GM19372 (cell line): Measurements from ENCODE around the gene LHFPL5.

Source experiments
- ATAC-seq: cut with Tn5 transposase; IDR thresholded peaks from one replicate; pipeline ENCODE4 v1.9.1; 2021; ENCODE audit warnings: mild to moderate bottlenecking, low read depth, moderate library complexity; ENCODE audit not compliant: unreplicated experiment

LHFPL5 gene

DNA sequence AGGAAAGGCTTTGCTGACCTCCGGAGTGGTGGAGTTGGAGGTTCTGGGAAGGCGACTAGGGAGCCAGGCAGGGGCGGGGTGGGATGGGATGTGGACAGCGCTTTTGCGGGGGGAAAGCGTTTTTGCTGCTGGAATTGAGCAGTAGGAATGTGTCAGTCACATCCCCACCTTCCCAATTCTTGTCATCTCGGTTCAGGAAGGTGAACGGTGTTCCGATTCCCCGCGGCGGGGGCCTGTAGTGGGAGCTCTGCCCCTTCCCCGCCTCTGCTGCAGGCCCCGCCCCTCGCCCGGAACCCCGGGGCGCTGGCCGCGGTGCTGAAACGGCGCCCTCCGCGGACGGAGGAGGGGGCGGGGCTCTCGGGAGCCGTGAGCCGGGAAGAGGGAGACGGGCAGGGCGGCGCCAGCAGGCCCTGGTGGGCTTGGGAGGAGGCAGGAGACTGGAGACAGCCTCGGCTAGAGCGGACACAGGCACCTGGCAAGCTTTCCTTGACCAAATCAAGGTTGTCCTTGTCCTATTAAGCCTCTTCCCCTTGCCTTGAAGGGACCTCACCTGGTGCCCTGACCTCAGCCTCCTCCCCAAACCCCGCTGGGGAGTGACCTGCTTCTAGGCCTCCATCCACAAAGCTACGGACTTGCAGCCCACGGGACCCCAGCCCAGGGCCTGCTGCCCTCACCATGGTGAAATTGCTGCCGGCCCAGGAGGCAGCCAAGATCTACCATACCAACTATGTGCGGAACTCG lies at the start of gene LHFPL5:
TSS of gene LHFPL5 (plus strand) at position 357 of the 741 bp plus-strand sequence. CDS start at position 676, 319 bp downstream.
- no peak for ATAC-seq

DNA sequence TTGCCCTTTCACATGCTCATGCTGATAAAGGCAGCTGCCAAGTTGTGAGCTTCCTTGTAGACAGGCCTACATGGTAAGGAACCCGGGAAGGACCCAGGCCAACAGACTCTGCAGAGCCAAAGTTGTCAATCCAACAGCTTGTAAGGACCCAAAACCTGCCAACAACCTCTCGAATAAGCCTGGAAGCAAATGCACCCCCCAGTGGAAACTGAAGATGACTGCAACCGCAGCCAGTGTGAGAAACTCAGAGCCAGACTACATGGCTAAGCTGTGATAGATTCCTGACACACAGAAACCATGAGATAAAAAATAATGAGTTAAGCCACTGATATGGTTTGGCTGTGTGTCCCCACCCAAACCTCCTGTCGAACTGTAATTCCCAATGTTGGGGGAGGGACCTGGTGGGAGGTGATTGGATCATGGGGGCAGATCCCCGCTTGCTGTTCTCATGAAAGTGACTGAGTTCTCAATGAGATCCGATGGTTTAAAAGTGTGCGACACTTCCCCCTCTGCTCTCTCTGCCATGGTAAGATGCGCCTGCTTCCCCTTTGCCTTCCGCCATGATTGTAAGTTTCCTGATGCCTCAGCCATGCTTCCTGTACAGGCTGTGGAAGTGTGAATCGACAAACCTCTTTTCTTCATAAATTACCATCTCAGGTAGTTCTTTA lies 47.6 kb upstream of the LHFPL5 start:
- no peak for ATAC-seq

DNA sequence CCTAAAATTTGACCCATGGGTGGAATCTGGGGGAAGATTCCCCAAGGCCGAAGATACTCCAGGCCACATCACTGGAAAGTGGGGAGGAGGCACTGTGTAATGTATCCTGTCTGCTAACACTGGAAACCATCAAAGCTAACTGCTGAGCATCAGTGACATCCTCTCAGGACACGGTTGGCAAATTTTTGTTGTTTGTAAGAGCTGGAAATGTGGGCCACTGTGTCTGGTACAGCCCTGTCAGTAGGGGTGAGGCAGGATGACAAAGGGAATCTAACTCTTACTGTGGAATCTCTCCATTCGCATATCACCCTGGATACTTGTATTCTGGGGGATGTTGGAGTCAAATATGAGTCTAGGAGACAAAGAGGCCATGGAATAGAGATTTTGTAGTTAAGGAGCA lies 45.7 kb upstream of the LHFPL5 start:
- no peak for ATAC-seq

DNA sequence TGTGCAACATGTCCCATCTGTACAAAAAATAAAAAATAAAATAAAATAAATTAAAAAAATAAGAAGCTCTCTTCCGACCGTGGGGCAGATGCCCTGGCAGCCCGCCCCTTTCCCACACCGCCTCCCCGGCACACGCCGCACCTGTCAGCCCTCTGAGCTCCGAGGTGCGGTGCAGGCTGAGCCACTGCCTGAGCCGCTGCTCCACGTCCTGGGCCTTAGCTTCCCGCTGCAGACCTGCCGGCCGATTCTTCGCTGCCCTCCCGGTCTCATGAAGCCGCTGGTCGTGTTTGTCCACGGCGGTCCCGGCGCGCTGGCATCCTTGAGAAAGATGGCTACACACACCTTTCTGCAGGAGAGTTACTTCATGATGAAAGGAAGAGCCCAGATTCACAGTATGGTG lies 39.4 kb upstream of the LHFPL5 start:
- no peak for ATAC-seq

DNA sequence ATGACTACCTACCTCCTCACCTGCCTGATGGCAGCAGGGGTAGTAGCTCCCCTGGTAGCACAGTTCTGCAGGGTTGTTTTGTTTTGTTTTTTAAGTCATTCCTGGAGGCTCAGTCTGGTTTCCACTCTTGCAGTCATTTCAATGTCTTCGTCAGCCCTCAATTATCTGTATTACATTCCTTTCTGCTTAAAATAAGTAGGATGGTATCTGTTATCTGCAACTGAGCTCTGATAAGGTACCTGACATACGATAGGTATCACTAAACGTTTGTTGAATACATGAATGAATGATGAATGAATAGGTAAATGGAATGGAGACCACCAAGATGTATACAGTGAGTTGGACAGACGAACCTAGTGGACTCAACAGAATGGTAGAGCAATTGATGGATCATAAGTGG lies 35.9 kb upstream of the LHFPL5 start:
- ATAC-seq: no peak

DNA sequence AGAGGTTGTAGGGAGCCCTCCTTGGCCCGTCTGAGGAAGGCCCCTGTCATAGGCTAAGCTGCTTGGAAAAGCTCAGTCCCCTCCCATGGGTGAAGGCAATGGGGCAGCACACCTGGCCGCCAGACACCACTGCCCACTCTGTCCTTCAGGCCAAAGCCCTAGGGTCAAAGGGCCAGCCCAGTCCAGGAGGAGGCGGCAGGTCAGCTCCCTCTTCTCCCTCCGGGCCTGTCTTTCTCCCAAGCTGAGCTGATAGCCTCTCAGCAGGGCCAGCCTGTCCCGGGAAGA lies 33.9 kb upstream of the LHFPL5 start:
- no peak for ATAC-seq

DNA sequence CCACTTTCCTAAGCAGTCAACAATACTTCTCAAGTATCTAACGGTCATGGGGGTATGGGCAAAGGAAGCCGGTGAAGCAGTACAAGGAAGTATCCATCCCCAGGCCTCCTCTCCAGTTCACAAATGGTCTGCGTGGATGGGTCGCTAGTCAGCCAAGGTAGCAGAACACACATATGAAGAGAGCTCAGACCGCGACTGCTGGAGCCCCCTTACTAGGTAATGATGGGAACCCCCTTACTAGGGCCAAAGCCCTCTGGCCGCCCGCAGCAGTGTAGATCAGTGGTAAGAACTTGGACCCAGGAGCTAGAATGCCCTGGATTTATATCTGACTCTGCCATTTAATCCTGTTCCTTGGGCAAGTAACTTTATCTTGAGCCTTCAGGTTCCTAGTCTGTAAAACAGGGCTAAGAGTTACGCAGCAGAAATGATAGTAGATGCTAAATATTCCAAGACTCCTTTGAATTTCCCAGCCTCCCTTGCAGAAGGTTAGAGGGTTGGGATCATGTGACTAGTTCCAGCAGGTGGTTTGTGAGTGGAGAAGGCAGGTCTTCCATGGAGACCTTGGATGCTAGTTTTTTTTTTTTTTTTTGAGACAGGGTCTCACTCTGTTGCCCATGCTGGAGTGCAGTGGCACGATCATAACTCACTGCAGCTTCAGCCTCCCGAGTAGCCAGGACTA lies 30.9 kb upstream of the LHFPL5 start:
- ATAC-seq: no peak

DNA sequence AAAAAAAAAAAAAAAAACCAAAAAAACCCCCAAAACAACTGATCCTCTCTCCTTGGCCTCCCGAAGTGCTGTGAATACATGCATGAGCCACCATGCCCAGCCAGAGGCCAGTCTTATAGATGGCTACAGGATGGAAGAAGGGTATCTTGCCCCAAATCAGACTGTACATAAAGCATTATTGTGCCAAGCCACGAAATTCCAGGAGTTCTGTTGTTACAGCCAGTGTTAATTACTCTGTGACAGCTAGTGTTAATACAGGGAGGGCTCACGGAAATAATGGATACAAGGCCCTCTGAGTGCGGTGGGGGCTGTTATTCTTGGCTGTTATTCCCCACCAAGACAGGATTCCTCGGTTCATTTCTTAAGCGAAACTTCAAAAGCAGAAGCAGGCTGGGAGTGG lies 30.1 kb upstream of the LHFPL5 start:
- no peak for ATAC-seq

DNA sequence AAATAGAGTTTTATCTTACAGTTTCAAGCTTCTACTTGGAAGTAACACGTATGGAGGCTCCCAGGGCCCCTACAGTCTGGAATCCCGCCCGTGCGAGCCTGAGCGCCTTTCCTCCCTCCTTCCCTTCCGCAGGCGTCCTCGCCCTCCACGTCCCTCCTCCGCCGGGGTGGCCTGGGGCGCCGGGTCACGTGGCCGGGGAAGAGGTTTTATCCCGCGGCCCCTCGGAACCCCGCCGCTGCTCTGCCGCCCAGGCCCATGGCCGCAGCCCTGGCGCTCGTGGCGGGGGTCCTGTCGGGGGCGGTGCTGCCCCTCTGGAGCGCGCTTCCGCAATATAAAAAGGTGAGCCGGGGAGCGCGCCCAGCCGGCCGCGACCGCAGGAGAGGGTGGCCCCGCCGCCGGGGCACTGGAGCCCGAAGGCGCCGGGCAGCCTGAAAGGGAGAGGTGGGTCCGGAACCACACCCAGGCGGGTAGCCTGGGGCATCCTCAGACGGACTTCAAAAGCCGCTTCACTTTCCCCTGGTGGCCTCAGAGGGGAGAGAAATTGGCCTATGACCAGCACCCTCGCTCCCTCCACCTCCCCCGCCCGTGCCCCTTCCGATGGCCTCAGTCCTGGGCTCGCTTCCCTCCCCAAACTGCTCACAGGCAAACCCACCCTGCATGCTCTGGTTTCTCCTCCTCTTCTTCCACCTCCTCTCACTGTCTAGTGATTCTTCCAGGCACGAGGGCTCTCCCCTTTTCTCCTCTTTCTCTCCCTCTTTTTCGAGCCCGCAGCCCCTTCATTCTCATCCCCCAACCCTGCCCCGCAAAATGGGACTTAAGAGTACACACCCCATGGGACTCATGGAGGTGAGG lies 28.6 kb upstream of the LHFPL5 start, which contains the start of gene CLPSL2:
TSS of gene CLPSL2 (plus strand) at position 235 of the 852 bp plus-strand sequence. CDS start at position 256, 21 bp downstream.
- ATAC-seq: no peak

DNA sequence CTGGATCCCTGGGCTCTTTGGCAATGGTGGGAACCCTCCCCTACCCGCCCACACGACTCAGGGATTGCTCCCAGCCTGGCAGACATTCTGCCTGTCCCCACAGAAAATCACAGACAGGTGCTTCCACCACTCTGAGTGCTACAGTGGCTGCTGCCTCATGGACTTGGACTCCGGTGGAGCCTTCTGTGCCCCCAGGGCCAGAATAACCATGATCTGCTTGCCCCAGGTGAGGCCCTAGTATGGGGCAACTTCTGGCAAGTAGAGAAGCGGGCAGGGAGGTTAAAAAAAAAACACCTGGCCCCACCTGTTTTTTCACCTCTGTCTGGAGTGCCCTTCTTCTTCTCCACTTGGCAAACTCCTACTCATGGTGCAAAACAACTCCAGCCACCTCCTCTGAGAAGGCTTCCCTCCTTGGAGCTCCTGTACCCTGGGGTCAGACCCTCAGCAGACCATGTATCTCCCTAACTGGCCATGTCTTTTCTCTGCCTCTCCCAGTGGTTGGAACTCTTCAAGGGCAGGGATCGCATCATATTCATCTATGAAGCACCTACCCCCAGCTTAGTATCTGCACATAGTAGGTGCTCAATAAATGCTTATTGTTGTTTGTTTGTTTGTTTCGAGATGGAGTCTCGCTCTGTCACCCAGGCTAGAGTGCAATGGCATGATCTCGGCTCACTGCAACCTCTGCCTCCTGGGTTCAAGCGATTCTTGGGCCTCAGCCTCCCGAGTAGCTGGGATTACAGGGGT lies 27.6 kb upstream of the LHFPL5 start:
- ATAC-seq: no peak

DNA sequence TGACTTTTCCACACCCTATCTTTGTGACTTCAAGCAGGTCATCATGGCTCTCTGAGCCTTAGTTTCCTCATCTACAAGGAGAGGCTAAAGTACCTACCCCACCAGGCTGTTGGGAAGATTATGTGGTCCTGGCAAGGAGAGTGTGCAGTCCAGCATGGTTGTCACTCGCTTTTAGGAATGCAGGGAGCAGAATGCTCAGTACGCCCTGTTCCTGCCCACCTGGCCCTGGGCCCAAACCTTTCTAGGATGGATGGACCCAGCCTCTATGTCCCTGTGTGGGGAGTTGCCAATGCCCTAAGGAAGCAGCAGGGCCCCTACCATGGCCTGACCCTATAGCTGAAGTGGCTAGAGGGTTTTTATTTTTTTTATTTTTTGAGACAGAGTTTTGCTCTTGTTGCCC lies 26.7 kb upstream of the LHFPL5 start:
- no peak for ATAC-seq

DNA sequence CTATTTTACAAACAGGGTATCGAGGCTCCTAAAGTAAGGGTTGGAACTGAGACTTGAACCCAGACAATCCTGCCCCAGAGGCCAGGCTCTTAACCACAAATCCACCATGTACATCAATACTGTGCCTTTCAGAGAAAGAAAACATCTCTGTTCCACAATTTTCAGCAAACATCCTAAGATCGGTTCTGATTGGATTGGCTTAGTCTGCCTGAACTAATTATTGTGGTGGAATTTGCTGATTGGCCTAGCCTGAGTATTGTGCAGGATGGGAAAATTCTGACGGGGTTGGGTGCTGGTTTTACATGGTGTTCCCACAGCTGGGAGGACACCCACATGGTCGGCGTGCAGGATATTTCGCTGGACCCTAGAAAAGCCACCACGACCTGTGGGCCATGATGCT lies 24.4 kb upstream of the LHFPL5 start, which contains the start of gene CLPSL1:
TSS of gene CLPSL1 (plus strand) at position 301 of the 400 bp plus-strand sequence. CDS start at position 393, 92 bp downstream.
- ATAC-seq: no peak

DNA sequence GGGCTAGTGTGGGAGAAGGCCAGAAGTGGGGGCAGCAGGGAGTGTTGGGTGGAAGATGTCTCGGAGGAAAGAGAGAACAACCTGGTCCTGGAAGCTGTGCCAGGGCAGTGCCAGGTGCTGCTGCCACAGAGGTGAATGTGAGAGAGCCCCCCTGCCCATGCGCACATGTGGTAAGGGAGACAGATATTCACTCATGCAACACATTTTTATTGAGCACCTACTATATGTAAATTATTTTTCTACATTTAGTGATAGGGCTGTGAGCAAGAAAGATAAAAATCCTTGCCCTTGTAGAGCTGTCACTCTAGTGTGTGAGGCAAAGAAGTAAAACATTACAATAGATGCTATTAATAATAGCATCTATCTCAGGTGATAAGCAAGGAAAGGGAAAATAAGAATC lies 23.9 kb upstream of the LHFPL5 start:
- ATAC-seq: no peak

DNA sequence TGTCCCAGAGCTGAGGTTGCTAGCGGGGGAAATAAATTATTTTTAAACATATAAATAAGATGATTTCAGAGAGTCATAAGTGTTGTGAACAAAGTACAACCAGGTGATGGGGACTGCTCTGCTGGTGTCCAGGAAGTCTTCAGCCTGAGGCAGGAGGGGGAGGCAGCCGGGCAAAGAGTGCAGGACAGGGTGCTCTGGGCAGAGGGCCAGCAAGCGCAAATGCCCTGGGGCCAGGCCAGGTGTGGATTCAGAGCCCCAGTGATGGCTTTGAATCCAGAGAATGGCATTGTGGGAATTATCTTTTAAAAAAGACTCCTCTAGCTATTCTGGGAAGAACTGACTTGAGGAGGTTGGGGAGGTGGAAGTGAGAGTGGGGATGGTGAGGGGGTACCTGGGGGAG lies 22.7 kb upstream of the LHFPL5 start:
- ATAC-seq: no peak

DNA sequence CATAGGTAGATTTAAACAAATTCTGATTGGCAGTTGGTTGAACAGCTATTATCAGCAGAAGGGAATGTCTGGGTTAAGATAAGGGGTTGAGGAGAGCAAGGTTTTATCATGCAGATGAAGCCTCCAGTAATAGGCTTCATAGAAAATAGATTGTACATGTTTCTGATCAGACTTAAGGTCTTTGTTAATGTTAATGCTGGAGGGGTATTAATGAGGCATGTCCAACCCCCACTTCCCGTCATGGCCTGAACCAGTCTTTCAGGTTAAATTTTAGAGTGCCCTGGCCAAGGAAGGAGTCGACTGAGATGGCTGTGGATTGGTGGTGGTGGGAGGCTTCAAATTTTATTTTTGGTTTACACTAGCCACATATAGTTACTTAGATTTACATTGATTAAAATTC lies 21.0 kb upstream of the LHFPL5 start:
- no peak for ATAC-seq

DNA sequence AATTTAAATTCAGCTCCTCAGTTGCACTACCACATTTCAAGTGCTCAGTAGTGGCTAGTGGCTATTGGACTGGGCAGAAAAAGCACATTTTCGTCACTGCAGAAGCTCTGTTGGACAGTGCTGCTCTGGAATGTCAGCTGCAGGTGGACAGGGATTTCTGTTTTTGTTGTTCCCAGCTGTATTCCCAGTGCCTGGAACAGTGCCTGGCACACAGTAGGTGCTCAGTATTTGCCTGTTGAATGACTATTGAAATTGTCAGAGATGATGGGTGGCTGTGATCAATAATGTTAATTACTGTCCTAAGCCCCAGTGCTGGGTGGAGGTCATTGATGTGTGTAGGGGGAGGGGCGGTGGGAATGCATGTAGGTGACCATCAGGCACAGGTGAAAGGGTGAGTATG lies 18.9 kb upstream of the LHFPL5 start:
- ATAC-seq: no peak

DNA sequence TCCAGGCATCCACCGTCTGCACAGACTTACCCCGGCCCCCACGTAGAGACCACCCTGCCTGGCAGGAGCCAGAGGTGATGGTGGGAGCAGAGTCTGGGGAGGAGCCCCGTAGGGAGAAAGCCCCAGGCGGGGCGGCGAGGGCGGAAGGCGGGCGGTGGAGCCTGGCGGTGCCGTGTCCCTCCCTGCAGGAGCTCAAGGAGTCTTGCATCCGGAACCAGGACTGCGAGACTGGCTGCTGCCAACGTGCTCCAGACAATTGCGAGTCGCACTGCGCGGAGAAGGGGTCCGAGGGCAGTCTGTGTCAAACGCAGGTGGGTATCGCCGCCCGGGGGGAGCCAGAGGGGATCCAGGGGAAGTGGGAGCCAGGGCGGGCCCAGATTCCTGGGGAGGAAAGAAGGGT lies 18.3 kb upstream of the LHFPL5 start:
- no peak for ATAC-seq

DNA sequence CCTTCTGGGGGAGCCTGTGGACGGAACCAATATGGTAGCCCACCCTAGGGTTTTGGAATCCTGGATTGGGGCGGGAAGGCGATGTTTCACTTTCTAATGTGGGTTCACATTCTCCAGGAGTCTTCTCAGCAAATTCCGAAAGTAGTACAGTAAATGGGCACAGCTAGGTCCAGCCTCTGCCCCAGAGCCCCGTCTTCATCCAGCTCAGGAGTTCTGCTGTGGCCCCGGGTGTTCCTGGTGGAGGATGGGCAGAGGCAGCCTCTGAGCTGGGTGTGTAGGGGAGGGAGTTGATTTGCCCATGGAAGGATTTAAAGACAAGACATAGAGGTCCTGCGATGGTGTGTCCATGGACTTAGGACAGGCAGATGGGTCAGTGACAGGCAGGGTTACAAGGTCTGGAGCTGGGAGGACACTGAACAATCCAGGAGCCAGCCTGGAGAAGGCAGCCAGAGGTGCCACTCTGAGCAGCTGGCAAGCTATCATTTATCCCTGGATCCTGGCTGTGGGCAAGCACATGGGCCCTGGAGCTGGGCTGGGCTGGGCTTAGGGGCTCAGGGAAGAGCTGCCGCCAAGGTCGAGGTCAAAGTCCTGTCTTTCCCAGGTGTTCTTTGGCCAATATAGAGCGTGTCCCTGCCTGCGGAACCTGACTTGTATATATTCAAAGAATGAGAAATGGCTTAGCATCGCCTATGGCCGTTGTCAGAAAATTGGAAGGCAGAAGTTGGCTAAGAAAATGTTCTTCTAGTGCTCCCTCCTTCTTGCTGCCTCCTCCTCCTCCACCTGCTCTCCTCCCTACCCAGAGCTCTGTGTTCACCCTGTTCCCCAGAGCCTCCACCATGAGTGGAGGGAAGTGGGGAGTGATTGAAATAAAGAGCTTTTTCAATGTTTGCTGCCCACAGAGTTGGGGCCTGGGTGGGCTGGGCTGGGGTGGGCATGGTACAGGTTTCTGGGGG lies 17.6 kb upstream of the LHFPL5 start:
- no peak for ATAC-seq

DNA sequence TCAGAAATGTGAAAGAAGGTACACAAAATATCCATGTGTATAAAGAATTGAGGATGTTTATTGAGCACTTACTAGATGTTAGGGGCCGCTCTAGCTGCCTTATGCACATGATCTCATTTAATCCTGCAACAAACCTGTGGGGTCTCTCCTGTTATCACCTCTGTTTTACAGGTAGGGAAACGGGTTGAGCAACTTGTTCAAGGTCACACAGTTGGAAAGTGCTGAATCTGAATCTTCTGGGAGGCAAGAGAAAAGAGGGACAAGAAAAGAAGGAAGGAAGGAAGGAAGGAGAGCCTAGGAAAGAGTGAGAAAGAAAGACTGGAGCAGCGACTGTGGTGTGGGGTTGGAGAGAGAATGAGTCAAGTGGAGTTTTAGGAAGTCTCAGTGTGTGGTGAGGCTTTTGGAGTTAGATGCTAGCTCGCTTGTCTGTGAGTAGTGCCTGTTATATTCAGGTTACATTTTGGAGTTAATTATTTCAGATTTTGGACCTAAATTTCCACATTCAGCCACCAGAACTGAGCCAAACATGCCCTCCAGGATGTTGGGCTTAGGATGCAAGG lies 16.6 kb upstream of the LHFPL5 start:
- no peak for ATAC-seq
